ENCODE data around the gene SP140.

GRCh38 chr2:230346921-230347533, 121.5 kb downstream of the SP140 start:
- TF ChIP-seq EZH2 (IDR thresholded peaks at IDR 0.05), result no peak
- TF ChIP-seq, protein P1, sequence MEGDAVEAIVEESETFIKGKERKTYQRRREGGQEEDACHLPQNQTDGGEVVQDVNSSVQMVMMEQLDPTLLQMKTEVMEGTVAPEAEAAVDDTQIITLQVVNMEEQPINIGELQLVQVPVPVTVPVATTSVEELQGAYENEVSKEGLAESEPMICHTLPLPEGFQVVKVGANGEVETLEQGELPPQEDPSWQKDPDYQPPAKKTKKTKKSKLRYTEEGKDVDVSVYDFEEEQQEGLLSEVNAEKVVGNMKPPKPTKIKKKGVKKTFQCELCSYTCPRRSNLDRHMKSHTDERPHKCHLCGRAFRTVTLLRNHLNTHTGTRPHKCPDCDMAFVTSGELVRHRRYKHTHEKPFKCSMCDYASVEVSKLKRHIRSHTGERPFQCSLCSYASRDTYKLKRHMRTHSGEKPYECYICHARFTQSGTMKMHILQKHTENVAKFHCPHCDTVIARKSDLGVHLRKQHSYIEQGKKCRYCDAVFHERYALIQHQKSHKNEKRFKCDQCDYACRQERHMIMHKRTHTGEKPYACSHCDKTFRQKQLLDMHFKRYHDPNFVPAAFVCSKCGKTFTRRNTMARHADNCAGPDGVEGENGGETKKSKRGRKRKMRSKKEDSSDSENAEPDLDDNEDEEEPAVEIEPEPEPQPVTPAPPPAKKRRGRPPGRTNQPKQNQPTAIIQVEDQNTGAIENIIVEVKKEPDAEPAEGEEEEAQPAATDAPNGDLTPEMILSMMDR (IDR thresholded peaks at IDR 0.05), result no peak

All from neural progenitor cell (in vitro differentiated cells).